ENCODE results near the gene ZDHHC16. TPM values are rescaled to one million over a fixed set of nuclear protein-coding genes. Genes with fewer than 3 reads are reported as not detected.

Gene ZDHHC16
- total and polyA plus RNA-seq, 2 donors (not counting 1 experiment from before 2014, with no cell fraction given) = 24.1 to 41.5 TPM

GRCh38 chr10:97401455-97401919, 44.5 kb upstream of the ZDHHC16 start:
- peaks cover 0 to 2% of the 10 kb centered on the region in 2 experiments for H3K36me3 ChIP-seq (replicated peaks in 1 of 2; ENCODE audit: control extremely low read depth in 1 of 2, control insufficient read depth in 1 of 2, extremely low read depth in 1 of 2, insufficient read depth in 2 of 2, low read length in 1 of 2)
- ATAC-seq (ENCODE audit: low read depth) (no peak), DNase-seq (no peak)
- TF ChIP-seq EZH2 (IDR thresholded peaks at IDR 0.05; ENCODE audit: borderline replicate concordance, insufficient read depth, low read depth, low read length, poor library complexity, severe bottlenecking) (no peak), CTCF (IDR thresholded peaks at IDR 0.05) (no peak)
- H3K4me1 ChIP-seq (ENCODE audit: control insufficient read depth in 2 of 2, insufficient read depth in 2 of 2, low read length in 2 of 2) = peaks cover 12 to 19% of the 10 kb centered on the region in 2 donors
- Mint-ChIP-seq H3K9me3 (ENCODE audit: insufficient read depth) (no peaks in the 10 kb centered on the region), H3K27me3 (no peaks in the 10 kb centered on the region), H3K4me3 (peak overlapping the region; percentile 98), H3K4me1 (peaks cover 19% of the 10 kb centered on the region), H3K27ac (peak overlapping the region; percentile 97)
- H3K27me3 ChIP-seq (replicated peaks in 1 of 4; ENCODE audit: control extremely low read depth in 1 of 4, control insufficient read depth in 3 of 4, insufficient read depth in 4 of 4, low read length in 3 of 4) = no peaks in the 10 kb centered on the region
- H3K79me2 ChIP-seq (ENCODE audit: control insufficient read depth, insufficient read depth, low read length) = peaks cover 13% of the 10 kb centered on the region
- peak overlapping the region; percentile 90 to 94 for H3K27ac ChIP-seq (ENCODE audit: low read length in 2 of 2)
- H2AFZ ChIP-seq (ENCODE audit: insufficient read depth, low read depth, low read length, poor library complexity, severe bottlenecking) = peak overlapping the region; percentile 64
- intact Hi-C loops (cut with micrococcal nuclease) = loop anchor here (1.0 kb wide), 7 partner anchors 25 to 286 kb away; partner anchors contain the start of genes ARHGAP19, AVPI1, EXOSC1 and FRAT2
- no peaks in the 10 kb centered on the region for H3K9me3 ChIP-seq (ENCODE audit: control extremely low read depth in 1 of 3, control insufficient read depth in 2 of 3, insufficient read depth in 1 of 3, low read length in 2 of 3)
- H3K9ac ChIP-seq (ENCODE audit: low read length) = peak overlapping the region; percentile 83
- H4K20me1 ChIP-seq (ENCODE audit: control insufficient read depth, insufficient read depth, low read length, poor library complexity, severe bottlenecking) = peaks cover 5% of the 10 kb centered on the region
- POLR2A ChIA-PET = interaction anchor here (0.7 to 1.6 kb wide), 3 partner anchors 14 to 82 kb away, joined by 3 to 12 read pairs (median 3); partner anchors contain the start of gene FRAT1
- WGBS (ENCODE audit: insufficient coverage) = 58% methylated on average over 5 of the region's 13 CpGs
- CTCF ChIA-PET = interaction anchor here (0.6 to 3.0 kb wide), 10 partner anchors 8 to 1172 kb away, joined by 3 to 16 read pairs (median 4); partner anchors contain the start of gene FRAT1
- H3K4me2 ChIP-seq (replicated peaks; ENCODE audit: low read depth, low read length, poor library complexity, severe bottlenecking) = peak overlapping the region; percentile 81
- H3K4me3 ChIP-seq (ENCODE audit: control extremely low read depth in 1 of 5, extremely low read depth in 1 of 5, insufficient read depth in 1 of 5, low read depth in 2 of 5, low read length in 4 of 5) = peak overlapping the region in 4 of 5 experiments; percentile 77 to 98 (median 88)

GRCh38 chr10:97404044-97404443, 41.9 kb upstream of the ZDHHC16 start:
- ATAC-seq (ENCODE audit: low read depth) = no peak
- Histone ChIP-seq H3K4me1 (ENCODE audit: control insufficient read depth in 2 of 2, insufficient read depth in 2 of 2, low read length in 2 of 2) (peaks cover 12 to 30% of the 10 kb centered on the region in 2 donors), H3K79me2 (ENCODE audit: control insufficient read depth, insufficient read depth, low read length) (peaks cover 10% of the 10 kb centered on the region), H3K4me2 (replicated peaks; ENCODE audit: low read depth, low read length, poor library complexity, severe bottlenecking) (no peak overlapping the region), H3K4me3 (ENCODE audit: control extremely low read depth in 1 of 5, extremely low read depth in 1 of 5, insufficient read depth in 1 of 5, low read depth in 2 of 5, low read length in 4 of 5) (no peak overlapping the region), H2AFZ (ENCODE audit: insufficient read depth, low read depth, low read length, poor library complexity, severe bottlenecking) (no peak overlapping the region), H3K36me3 (replicated peaks in 1 of 2; ENCODE audit: control extremely low read depth in 1 of 2, control insufficient read depth in 1 of 2, extremely low read depth in 1 of 2, insufficient read depth in 2 of 2, low read length in 1 of 2) (no peaks in the 10 kb centered on the region), H3K9me3 (ENCODE audit: control extremely low read depth in 1 of 3, control insufficient read depth in 2 of 3, insufficient read depth in 1 of 3, low read length in 2 of 3) (no peaks in the 10 kb centered on the region), H3K27me3 (replicated peaks in 1 of 4; ENCODE audit: control extremely low read depth in 1 of 4, control insufficient read depth in 3 of 4, insufficient read depth in 4 of 4, low read length in 3 of 4) (no peaks in the 10 kb centered on the region), H4K20me1 (ENCODE audit: control insufficient read depth, insufficient read depth, low read length, poor library complexity, severe bottlenecking) (peaks cover 5% of the 10 kb centered on the region), H3K27ac (ENCODE audit: low read length in 2 of 2) (no peak overlapping the region), H3K9ac (ENCODE audit: low read length) (no peak overlapping the region)
- ChIA-PET CTCF (interaction anchor here (1.0 kb wide), 1 partner anchor 84 kb away, joined by 3 read pairs; no protein-coding TSS in a partner anchor), POLR2A (no interaction called here)
- Mint-ChIP-seq H3K27me3 (no peaks in the 10 kb centered on the region), H3K9me3 (ENCODE audit: insufficient read depth) (no peaks in the 10 kb centered on the region), H3K4me3 (no peak overlapping the region), H3K27ac (no peak overlapping the region), H3K4me1 (peaks cover 27% of the 10 kb centered on the region)
- no peak for TF ChIP-seq EZH2 (IDR thresholded peaks at IDR 0.05; ENCODE audit: borderline replicate concordance, insufficient read depth, low read depth, low read length, poor library complexity, severe bottlenecking)
- TF ChIP-seq CTCF (IDR thresholded peaks at IDR 0.05) = no peak
- no peak for DNase-seq
- intact Hi-C loops (cut with micrococcal nuclease) = no loop called here

All from B cell (primary cell).